ENCODE measurements around the gene CFAP299. TPM values are rescaled to one million over a fixed set of nuclear protein-coding genes. Genes with fewer than 3 reads are reported as not detected.

Gene CFAP299
- total and polyA plus RNA-seq, 2 of the 8 experiments (the other 6 are each of a cell fraction or from before 2014, with no cell fraction given): not detected

DNA sequence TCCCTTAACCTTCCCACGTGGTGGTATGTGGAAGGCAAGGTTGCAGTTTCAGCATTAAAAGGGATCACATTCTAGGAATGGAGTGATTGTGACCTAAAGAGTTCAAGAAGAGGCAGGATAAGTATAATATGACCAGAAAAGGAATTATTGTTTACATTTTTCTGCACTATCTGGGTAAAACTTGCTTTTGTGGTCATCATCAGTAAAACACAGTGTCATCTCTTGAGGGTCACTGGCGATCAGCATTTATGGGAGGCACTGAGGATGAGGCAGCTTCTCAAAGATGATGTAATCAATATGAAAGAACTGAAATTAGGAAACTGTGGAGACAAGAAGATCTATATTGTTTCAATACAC is 88.7 kb downstream of the CFAP299 start:
- Histone ChIP-seq H4K20me1 (replicated peaks in 1 of 2; ENCODE audit: control insufficient read depth in 1 of 2, insufficient read depth in 2 of 2, low read length in 2 of 2) (no peaks in the 10 kb centered on the region), H3K27ac (ENCODE audit: low read depth, low read length) (no peak overlapping the region), H2BK20ac (ENCODE audit: low read length) (no peak overlapping the region), H3K4ac (replicated peaks; ENCODE audit: insufficient read length, low read depth, low read length) (no peak overlapping the region), H3K79me1 (ENCODE audit: low read depth, low read length) (no peaks in the 10 kb centered on the region), H3K23me2 (ENCODE audit: low read depth, low read length) (no peaks in the 10 kb centered on the region), H3K14ac (ENCODE audit: insufficient read length) (no peak overlapping the region), H3K4me1 (replicated peaks in 1 of 4; ENCODE audit: control insufficient read depth in 3 of 4, insufficient read depth in 4 of 4, low read length in 3 of 4) (peaks cover 0 to 7% (median under 1%) of the 10 kb centered on the region in 4 experiments; a peak in 2 of 7 replicates), H2BK15ac (ENCODE audit: low read length) (no peak overlapping the region), H3K4me3 (ENCODE audit: extremely low read depth in 1 of 4, insufficient read depth in 2 of 4, low read depth in 3 of 4, low read length in 4 of 4) (no peak overlapping the region), H3K18ac (ENCODE audit: extremely low read depth, low read length) (no peak overlapping the region), H3K27me3 (replicated peaks in 1 of 4; ENCODE audit: control insufficient read depth in 3 of 4, extremely low read depth in 1 of 4, insufficient read depth in 3 of 4, low read length in 3 of 4) (no peaks in the 10 kb centered on the region), H2AK5ac (ENCODE audit: low read depth, low read length) (no peak overlapping the region), H4K91ac (replicated peaks; ENCODE audit: insufficient read length, low read length) (no peak overlapping the region), H3K4me2 (ENCODE audit: insufficient read depth in 1 of 2, low read depth in 2 of 2, low read length in 2 of 2) (no peak overlapping the region), H3K9me3 (ENCODE audit: insufficient read depth in 2 of 2, low read depth in 1 of 2, low read length in 1 of 2) (no peaks in the 10 kb centered on the region), H3K79me2 (ENCODE audit: control insufficient read depth in 1 of 2, insufficient read depth in 2 of 2, low read length in 2 of 2) (no peaks in the 10 kb centered on the region), H3K56ac (replicated peaks; ENCODE audit: insufficient read length, low read depth, low read length) (no peak overlapping the region), H2BK12ac (ENCODE audit: low read depth, low read length) (no peak overlapping the region), H2BK120ac (replicated peaks; ENCODE audit: low read depth, low read length) (no peak overlapping the region), H4K8ac (ENCODE audit: extremely low read depth, insufficient read depth, low read length) (no peak overlapping the region), H3K36me3 (ENCODE audit: control insufficient read depth in 2 of 4, insufficient read depth in 4 of 4, low read length in 3 of 4) (no peaks in the 10 kb centered on the region), H2AFZ (ENCODE audit: low read length) (no peak overlapping the region), H4K5ac (ENCODE audit: insufficient read length, low read depth, low read length) (no peak overlapping the region), H3K9ac (replicated peaks in 1 of 4; ENCODE audit: extremely low read depth in 1 of 4, low read depth in 3 of 4, low read length in 3 of 4) (no peak overlapping the region), H2BK5ac (ENCODE audit: low read depth, low read length) (no peak overlapping the region), H3K23ac (ENCODE audit: insufficient read length) (no peak overlapping the region)
- TF ChIP-seq KDM4A (IDR thresholded peaks at IDR 0.05; ENCODE audit: low read depth, low read length, severe bottlenecking) (no peak), JUND (IDR thresholded peaks at IDR 0.05; ENCODE audit: low read length) (no peak), YY1 (IDR thresholded peaks at IDR 0.05; ENCODE audit: low read depth, low read length) (no peak), SAP30 (IDR thresholded peaks at IDR 0.05; ENCODE audit: insufficient read depth, insufficient replicate concordance, low read length) (no peak), SP1 (IDR thresholded peaks at IDR 0.05; ENCODE audit: low read depth, low read length) (no peak), BACH1 (IDR thresholded peaks at IDR 0.05; ENCODE audit: low read length) (no peak), POLR2AphosphoS5 (IDR thresholded peaks at IDR 0.05; ENCODE audit: low read depth, low read length) (no peak)
- DNase-seq (ENCODE audit: low read depth in 1 of 2, low spot score in 2 of 2) (no peak), FAIRE-seq (no peak)
- CTCF ChIA-PET (ENCODE audit: partially characterized antibody): no interaction called here
- 91% methylated on average over 2 of the region's 2 CpGs; no CpG with 5 or more reads in 1 of the 2 experiments for WGBS, 2 experiments (ENCODE audit: extremely low coverage in 1 of 2, insufficient coverage in 1 of 2, insufficient read length in 1 of 2, insufficient replicate concordance in 2 of 2, low coverage in 1 of 2, low lambda C conversion rate in 2 of 2, missing lambda C conversion rate in 1 of 2)
- POLR2A ChIA-PET (ENCODE audit: partially characterized antibody): no interaction called here
